T-helper 2 cell (primary cell): Measurements from ENCODE around the gene ARNT2.
A peak's percentile ranks its signal among the peaks of the same experiment; 100 is the strongest.

ENCODE experiments used
- DNase-seq, 5 experiments: peaks; one replicate each; pipeline versions ENCODE4 v3.0.0 to v3.0.0-alpha.2; 2012 to 2022

Gene ARNT2

DNA sequence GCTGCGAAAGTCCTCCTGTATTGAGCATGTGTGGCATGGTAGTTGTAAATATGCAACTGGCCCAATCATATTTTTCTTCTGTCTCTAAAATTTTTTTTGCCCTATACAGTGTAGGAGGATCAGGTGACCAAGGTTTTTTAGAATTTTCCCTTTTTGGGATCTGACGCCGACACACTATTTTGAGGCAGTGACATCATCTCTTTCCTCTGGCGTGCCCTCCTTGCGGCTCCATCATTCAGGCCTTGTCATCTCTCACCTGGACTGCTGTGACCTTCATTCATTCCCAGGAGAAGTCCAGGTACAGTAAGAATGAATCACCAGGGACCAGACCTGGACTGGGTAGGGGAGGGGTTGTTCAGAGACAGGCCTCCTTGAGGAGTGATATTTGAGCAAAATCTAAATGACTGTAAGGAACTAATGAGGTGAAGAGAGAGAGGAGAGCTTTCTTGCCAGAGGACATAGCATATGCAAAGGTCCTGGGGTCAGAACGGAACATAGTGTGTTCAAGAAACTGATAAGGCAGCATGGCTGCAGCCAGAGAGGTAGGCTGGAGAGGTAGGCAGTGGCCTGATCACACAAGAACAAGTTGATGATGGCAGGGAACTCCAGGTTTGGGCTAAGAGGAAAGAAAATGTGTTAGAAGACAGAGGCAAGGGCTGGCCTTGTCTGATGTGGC is 38.7 kb downstream of the ARNT2 start:
- DNase-seq, result no peak

GRCh38 chr15:80444680-80445251 is 40.6 kb downstream of the ARNT2 start:
- no peak for DNase-seq

- DNase-seq, result no peak
These were observed 41.3 kb downstream of the ARNT2 start for GRCh38 chr15:80445300-80446041.

DNA sequence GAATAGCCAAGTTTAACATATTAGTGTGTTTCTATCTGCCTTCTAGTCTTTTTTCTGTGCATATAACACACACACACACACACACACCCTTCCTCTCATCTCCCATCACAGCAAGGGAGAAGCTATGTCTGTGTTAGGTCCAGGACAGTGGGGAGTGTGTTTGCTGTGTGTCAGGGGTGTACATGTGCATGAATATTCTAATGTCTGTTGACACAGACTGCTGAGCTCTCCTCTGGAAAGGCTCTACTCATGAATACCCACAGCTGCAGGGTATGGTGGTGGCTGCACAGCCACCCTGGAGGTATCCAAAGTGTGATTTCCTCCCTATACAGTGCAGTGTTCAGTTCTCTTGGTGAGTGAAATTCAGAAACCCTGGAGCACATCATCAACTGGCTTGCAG is 42.9 kb downstream of the ARNT2 start:
- DNase-seq, result no peak

GRCh38 chr15:80449825-80450224 is 45.6 kb downstream of the ARNT2 start:
- DNase-seq, result no peak

DNA sequence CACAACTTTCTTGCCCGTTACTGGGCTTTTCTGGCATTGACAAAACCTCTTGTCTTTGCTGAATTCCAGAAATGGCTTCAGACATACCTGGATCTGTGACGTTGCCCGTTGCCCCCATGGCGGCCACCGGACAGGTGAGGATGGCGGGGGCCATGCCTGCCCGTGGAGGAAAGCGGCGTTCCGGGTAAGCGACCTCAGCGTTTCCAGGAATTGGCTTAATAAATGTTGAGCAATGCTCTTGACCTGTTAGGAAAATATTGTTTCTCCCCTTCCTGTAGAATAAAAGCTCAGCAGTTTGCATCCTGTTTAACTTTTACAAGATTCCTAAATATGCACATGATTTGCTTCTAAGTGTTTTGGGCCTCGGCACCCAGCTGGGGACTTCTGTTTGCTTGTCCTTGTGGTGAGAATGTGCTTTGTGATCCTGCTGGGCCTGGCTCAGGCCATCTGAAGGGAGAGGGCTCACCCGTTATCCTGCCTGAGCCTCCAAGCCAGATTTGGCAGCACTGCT is 46.7 kb downstream of the ARNT2 start:
- no peak for DNase-seq

DNA sequence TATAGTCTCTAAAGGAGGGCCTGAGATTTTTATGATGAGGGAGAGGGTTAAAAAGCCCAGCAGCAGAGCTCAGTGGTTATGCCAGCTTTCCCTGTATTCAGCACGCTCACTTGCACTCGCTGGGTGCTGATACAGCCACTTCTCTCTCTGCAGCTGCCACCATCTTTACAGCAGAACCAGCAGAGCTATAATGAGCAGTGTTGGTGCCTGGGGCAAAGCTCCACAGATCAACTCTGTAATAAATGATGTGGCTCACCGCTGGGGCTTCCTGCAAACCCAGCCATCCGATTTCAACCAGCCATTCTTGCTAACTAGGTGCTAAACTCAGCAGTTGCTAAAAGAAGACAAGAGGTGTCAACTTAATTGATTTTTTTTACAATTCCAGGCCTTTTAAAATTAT is 48.0 kb downstream of the ARNT2 start:
- DNase-seq, result peak in 1 of 5 experiments; percentile 31

- DNase-seq, result no peak
These were observed 51.0 kb downstream of the ARNT2 start for GRCh38 chr15:80455051-80455648.

- DNase-seq, result peak in 4 of 5 experiments; percentile 17 to 75 (median 28)
These were observed 51.7 kb downstream of the ARNT2 start for GRCh38 chr15:80455668-80456442.

- peak in 1 of 5 experiments; percentile 41 for DNase-seq
These were observed 52.6 kb downstream of the ARNT2 start for GRCh38 chr15:80456517-80457492.

DNA sequence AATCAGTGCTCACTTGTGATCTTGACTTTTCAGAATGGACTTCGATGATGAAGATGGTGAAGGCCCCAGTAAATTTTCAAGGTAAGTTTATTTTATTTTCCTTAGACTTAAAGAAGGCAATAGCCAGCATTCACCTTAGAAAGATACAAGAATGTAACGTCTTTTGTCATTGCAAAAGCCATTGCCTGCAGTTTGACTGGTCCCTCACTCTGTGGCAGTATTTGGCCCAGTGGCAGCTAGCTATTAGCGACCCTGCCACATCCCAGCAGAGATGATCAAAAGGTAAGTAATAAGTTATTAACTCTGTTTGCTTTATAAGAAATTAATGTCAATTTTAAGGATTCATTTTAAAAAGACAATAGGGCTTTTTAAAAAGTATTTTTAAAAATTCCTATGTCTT is 53.7 kb downstream of the ARNT2 start:
- no peak for DNase-seq

GRCh38 chr15:80458580-80458979 is 54.4 kb downstream of the ARNT2 start:
- DNase-seq, result no peak

DNA sequence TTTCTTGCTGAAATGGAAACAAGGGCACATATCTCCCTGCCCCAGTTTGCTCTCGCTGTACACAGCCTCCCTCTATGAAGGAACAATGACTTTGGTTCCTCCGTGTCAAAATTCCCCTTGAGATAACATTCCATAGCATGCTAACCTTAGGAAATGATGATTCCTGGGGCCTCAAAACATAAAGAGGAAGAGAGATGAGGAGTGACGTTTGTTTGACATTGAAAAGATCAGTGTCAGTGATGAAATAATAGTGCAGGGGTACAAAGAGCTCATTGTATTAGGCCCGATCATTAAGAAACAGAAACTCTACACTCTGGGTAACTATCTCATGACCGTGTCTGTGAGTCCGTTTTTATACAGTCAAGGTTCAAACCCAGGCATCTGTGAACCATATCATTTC is 55.2 kb downstream of the ARNT2 start:
- no peak for DNase-seq

- no peak for DNase-seq
These were observed 55.6 kb downstream of the ARNT2 start for GRCh38 chr15:80459818-80460217.

GRCh38 chr15:80461356-80462095 is 57.3 kb downstream of the ARNT2 start:
- no peak for DNase-seq

GRCh38 chr15:80462111-80462510 is 57.9 kb downstream of the ARNT2 start:
- no peak for DNase-seq

DNA sequence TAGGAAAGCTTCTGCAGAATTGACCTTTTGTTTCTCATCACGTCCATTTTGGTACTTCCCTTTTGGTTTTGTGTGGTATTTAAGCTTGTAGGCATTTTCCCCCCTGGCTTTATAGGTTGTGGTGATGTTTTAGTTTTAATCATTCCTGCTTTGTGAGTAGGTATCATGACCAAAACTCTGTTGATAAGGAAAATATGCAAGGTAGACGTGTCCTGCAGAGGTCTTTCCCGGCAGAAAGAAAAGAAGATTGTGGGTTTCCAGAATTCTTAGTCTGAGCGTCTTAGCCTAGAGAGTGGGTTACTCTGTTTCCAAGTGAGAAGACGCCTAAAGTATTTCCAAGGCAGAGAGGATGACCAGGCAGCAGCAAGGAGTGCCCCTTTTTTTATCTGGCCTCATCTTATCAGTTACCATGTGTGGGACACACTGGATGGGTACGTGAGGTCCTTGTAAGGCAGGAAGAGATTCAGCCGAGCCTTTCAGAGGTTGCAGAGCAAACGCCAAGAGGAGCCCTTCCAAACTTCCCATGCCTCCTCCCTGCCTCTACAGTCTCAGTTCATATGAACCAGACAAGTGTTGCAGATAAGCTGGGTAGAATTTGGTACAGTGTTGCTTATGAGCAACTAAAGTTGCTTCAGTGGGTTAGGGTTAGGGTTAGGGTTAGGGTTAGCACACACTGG is 58.8 kb downstream of the ARNT2 start:
- DNase-seq, result no peak

GRCh38 chr15:80464951-80465625 is 60.9 kb downstream of the ARNT2 start:
- DNase-seq, result no peak

- no peak for DNase-seq
These were observed 61.4 kb downstream of the ARNT2 start for GRCh38 chr15:80465626-80466005.
